Activated B cell treated with CpG ODN at 0.5 μM for 24 hours (primary cell): ENCODE results near the gene PTTG1IP. TPM values are rescaled to one million over a fixed set of nuclear protein-coding genes. Genes with fewer than 3 reads are reported as not detected.

Experiments used
- ATAC-seq: fragments of 200-7000 bp; cut with Tn5 transposase; one replicate; pipeline ENCODE4 v1.10.0; 2021; ENCODE audit warnings: low read depth, mild to moderate bottlenecking, moderate library complexity
- CTCF ChIA-PET: fragments of 350-600 bp; sonication (Branson Sonifier 250); formaldehyde crosslinking; loops from one replicate; lab custom pipeline; 2021; ENCODE audit warnings: antibody characterized with exemption; lab: Charles Lee
- POLR2A ChIA-PET: fragments of 350-600 bp; sonication (Branson Sonifier 250); formaldehyde crosslinking; loops from one replicate; lab custom pipeline; 2021; ENCODE audit warnings: antibody characterized with exemption; lab: Charles Lee
- DNase-seq: peaks from one replicate; pipeline ENCODE4 v3.0.0; 2022
- H3K27ac Mint-ChIP-seq: one replicate; pipeline ENCODE4 v1.8.0; 2020; ENCODE audit warnings: mixed read lengths
- H3K27me3 Mint-ChIP-seq: one replicate; pipeline ENCODE4 v1.8.0; 2021; ENCODE audit warnings: mixed read lengths
- H3K36me3 Mint-ChIP-seq: one replicate; pipeline ENCODE4 v1.8.0; 2021; ENCODE audit warnings: low read depth, mixed read lengths
- H3K4me1 Mint-ChIP-seq: one replicate; pipeline ENCODE4 v1.8.0; 2021; ENCODE audit warnings: mixed read lengths
- H3K4me3 Mint-ChIP-seq: one replicate; pipeline ENCODE4 v1.8.0; 2020; ENCODE audit warnings: mild to moderate bottlenecking, mixed read lengths
- H3K9me3 Mint-ChIP-seq: one replicate; pipeline ENCODE4 v1.8.0; 2020; ENCODE audit warnings: mixed read lengths
- CTCF ChIP-seq: fragments of 200-600 bp; IDR thresholded peaks from one replicate; pipeline ENCODE4 v1.8.0; 2022; ENCODE audit warnings: antibody characterized with exemption, mild to moderate bottlenecking
- intact Hi-C: fragments of 100-400 bp; cut with micrococcal nuclease; formaldehyde crosslinking; loops from one replicate; pipeline ENCODE4 v1.15.1; 2024
- total RNA-seq: library from RNA; stranded (reverse); gene quantifications from 2 replicates; pipeline ENCODE4 v1.2.3, GENCODE V29; 2022

Gene PTTG1IP
- total RNA-seq, 1 donor from 2014 or later, result 36.6 TPM

GRCh38 chr21:44805226-44805625 lies 68.3 kb downstream of the PTTG1IP start:
- intact Hi-C loops, result no loop called here
- peaks cover 21% of the 10 kb centered on the region for H3K4me1 Mint-ChIP-seq
- no peaks in the 10 kb centered on the region for H3K9me3 Mint-ChIP-seq
- ChIA-PET POLR2A (interaction anchor here (1.1 kb wide), 1 partner anchor 10 kb away, joined by 3 read pairs; no protein-coding TSS in a partner anchor), CTCF (interaction anchor here (1.2 kb wide), 1 partner anchor 12 kb away, joined by 4 read pairs; no protein-coding TSS in a partner anchor)
- no peak for TF ChIP-seq CTCF
- DNase-seq, result no peak
- H3K27ac Mint-ChIP-seq, result no peak overlapping the region
- no peak for ATAC-seq
- no peaks in the 10 kb centered on the region for H3K27me3 Mint-ChIP-seq
- peaks cover 68% of the 10 kb centered on the region for H3K36me3 Mint-ChIP-seq
- no peak overlapping the region for H3K4me3 Mint-ChIP-seq

DNA sequence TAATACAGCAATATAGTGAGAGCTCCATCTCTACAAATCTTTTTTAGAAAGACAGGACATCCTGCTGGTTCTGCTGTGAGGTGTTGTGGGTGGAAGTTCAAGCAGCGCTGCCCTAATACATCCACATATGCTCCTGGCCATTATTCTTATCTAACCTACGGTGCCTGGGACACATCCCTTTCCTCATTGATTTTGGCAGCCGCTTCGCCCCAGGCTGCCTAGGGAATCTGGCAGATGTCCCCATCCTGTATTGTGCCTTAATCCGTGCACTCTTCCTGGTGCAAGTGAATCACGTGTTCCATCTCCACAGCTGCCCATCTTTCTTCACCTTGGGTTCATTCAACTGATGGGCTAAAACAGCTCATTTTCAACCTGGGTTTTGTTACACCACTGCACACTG lies 68.7 kb downstream of the PTTG1IP start:
- intact Hi-C loops, result loop anchor here (5.0 kb wide), 1 partner anchor 308 kb away; no protein-coding TSS in a partner anchor
- ATAC-seq (no peak), DNase-seq (no peak)
- no peaks in the 10 kb centered on the region for H3K27me3 Mint-ChIP-seq
- no peaks in the 10 kb centered on the region for H3K9me3 Mint-ChIP-seq
- CTCF ChIA-PET, result interaction anchor here (1.2 kb wide), 1 partner anchor 12 kb away, joined by 4 read pairs; no protein-coding TSS in a partner anchor
- H3K4me1 Mint-ChIP-seq, result peaks cover 26% of the 10 kb centered on the region
- H3K27ac Mint-ChIP-seq, result no peak overlapping the region
- TF ChIP-seq CTCF, result no peak
- peaks cover 67% of the 10 kb centered on the region for H3K36me3 Mint-ChIP-seq
- H3K4me3 Mint-ChIP-seq, result no peak overlapping the region
- POLR2A ChIA-PET, result interaction anchor here (1.1 to 2.1 kb wide), 2 partner anchors 10 to 13 kb away, joined by 3 to 6 read pairs; partner anchors contain the start of gene SUMO3

- peak overlapping the region; percentile 24 for H3K4me3 Mint-ChIP-seq
- H3K27ac Mint-ChIP-seq, result no peak overlapping the region
- H3K36me3 Mint-ChIP-seq, result peaks cover 68% of the 10 kb centered on the region
- no peak for TF ChIP-seq CTCF
- intact Hi-C loops, result loop anchor here (5.0 kb wide), 1 partner anchor 309 kb away; no protein-coding TSS in a partner anchor
- no peaks in the 10 kb centered on the region for H3K27me3 Mint-ChIP-seq
- ChIA-PET CTCF (interaction anchor here (1.4 kb wide), 1 partner anchor 10 kb away, joined by 5 read pairs; no protein-coding TSS in a partner anchor), POLR2A (interaction anchor here (1.0 to 2.1 kb wide), 2 partner anchors 14 to 127 kb away, joined by 6 to 7 read pairs; partner anchors contain the start of gene SUMO3)
- no peaks in the 10 kb centered on the region for H3K9me3 Mint-ChIP-seq
- no peak for ATAC-seq
- no peak for DNase-seq
- peaks cover 33% of the 10 kb centered on the region for H3K4me1 Mint-ChIP-seq
These were observed 69.8 kb downstream of the PTTG1IP start for GRCh38 chr21:44803651-44804050.

- no peak for TF ChIP-seq CTCF
- no peak for DNase-seq
- H3K36me3 Mint-ChIP-seq, result peaks cover 69% of the 10 kb centered on the region
- intact Hi-C loops, result loop anchor here (5.0 kb wide), 1 partner anchor 310 kb away; no protein-coding TSS in a partner anchor
- peak overlapping the region; percentile 90 for H3K4me3 Mint-ChIP-seq
- peak; percentile 5 for ATAC-seq
- no peaks in the 10 kb centered on the region for H3K9me3 Mint-ChIP-seq
- POLR2A ChIA-PET, result interaction anchor here (1.0 to 2.2 kb wide), 8 partner anchors 15 to 129 kb away, joined by 4 to 23 read pairs (median 10); partner anchors contain the start of genes ITGB2, PTTG1IP and SUMO3
- CTCF ChIA-PET, result interaction anchor here (0.6 to 4.2 kb wide), 8 partner anchors 13 to 748 kb away, joined by 3 to 46 read pairs (median 4); no protein-coding TSS in a partner anchor
- peaks cover 37% of the 10 kb centered on the region for H3K4me1 Mint-ChIP-seq
- no peaks in the 10 kb centered on the region for H3K27me3 Mint-ChIP-seq
- peak overlapping the region; percentile 61 for H3K27ac Mint-ChIP-seq
These were observed 70.9 kb downstream of the PTTG1IP start for GRCh38 chr21:44802396-44803153.
